WTC11 (cell line): ENCODE data around the gene AUH. TPM values are rescaled to one million over a fixed set of nuclear protein-coding genes. Genes with fewer than 3 reads are reported as not detected.

Source experiments
- ATAC-seq: fragments of 200-7000 bp; cut with Tn5 transposase; 2 replicates; pipeline ENCODE4 v1.10.0; 2021; ENCODE audit warnings: mild to moderate bottlenecking, moderate library complexity
- CTCF ChIA-PET: fragments of 300-600 bp; sonication (Branson Sonifier 250); formaldehyde crosslinking; loops from one replicate; lab custom pipeline; 2021; ENCODE audit warnings: antibody characterized with exemption; lab: Charles Lee
- POLR2A ChIA-PET: fragments of 350-600 bp; sonication (Branson Sonifier 250); formaldehyde crosslinking; loops from one replicate; lab custom pipeline; 2021; ENCODE audit warnings: antibody characterized with exemption; lab: Charles Lee
- DNase-seq: peaks from one replicate; pipeline ENCODE4 v3.0.0; 2021; ENCODE audit warnings: low spot score
- H3K27ac Mint-ChIP-seq: 2 replicates; pipeline ENCODE4 v1.8.0; 2021; ENCODE audit warnings: mixed read lengths
- H3K27me3 Mint-ChIP-seq: 2 replicates; pipeline ENCODE4 v1.8.0; 2021; ENCODE audit warnings: low read depth, mild to moderate bottlenecking, moderate library complexity, mixed read lengths
- H3K36me3 Mint-ChIP-seq: 2 replicates; pipeline ENCODE4 v1.8.0; 2021; ENCODE audit warnings: mixed read lengths
- H3K4me1 Mint-ChIP-seq: 2 replicates; pipeline ENCODE4 v1.8.0; 2022; ENCODE audit warnings: mixed read lengths
- H3K4me3 Mint-ChIP-seq: 2 replicates; pipeline ENCODE4 v1.8.0; 2021; ENCODE audit warnings: mild to moderate bottlenecking, moderate library complexity, mixed read lengths
- H3K9me3 Mint-ChIP-seq: 2 replicates; pipeline ENCODE4 v1.8.0; 2021; ENCODE audit warnings: mixed read lengths
- AFF4 ChIP-seq: sonication (generic); formaldehyde crosslinking; IDR thresholded peaks from 2 replicates; pipeline ENCODE4 v1.8.1; 2023; ENCODE audit warnings: mild to moderate bottlenecking, missing genetic modification reagents, borderline replicate concordance
- ATF1 ChIP-seq: sonication (generic); formaldehyde crosslinking; IDR thresholded peaks from 2 replicates; pipeline ENCODE4 v1.8.1; 2023; ENCODE audit warnings: mild to moderate bottlenecking, moderate library complexity, missing genetic modification reagents
- CBFB ChIP-seq: sonication (generic); formaldehyde crosslinking; IDR thresholded peaks from 2 replicates; pipeline ENCODE4 v1.8.1; 2022; ENCODE audit warnings: mild to moderate bottlenecking, low read depth, missing genetic modification reagents
- CREB1 ChIP-seq: sonication (generic); formaldehyde crosslinking; IDR thresholded peaks from 2 replicates; pipeline ENCODE4 v1.8.0; 2023; ENCODE audit warnings: mild to moderate bottlenecking, missing genetic modification reagents
- ELF4 ChIP-seq: sonication (generic); formaldehyde crosslinking; IDR thresholded peaks from 2 replicates; pipeline ENCODE4 v1.8.1; 2022; ENCODE audit warnings: low read depth, mild to moderate bottlenecking, moderate library complexity, missing genetic modification reagents
- NFYB ChIP-seq: sonication (generic); formaldehyde crosslinking; conservative IDR thresholded peaks from 2 replicates; pipeline ENCODE4 v1.8.0; 2022; ENCODE audit warnings: low read depth, missing genetic modification reagents
- PRRX2 ChIP-seq: fragments of 250-450 bp; sonication (Bioruptor Pico); IDR thresholded peaks from 2 replicates; pipeline ENCODE4 v1.8.0; 2021; ENCODE audit warnings: mild to moderate bottlenecking
- RELA ChIP-seq: sonication (generic); formaldehyde crosslinking; IDR thresholded peaks from 2 replicates; pipeline ENCODE4 v1.8.1; 2022; ENCODE audit warnings: missing genetic modification reagents, mild to moderate bottlenecking, borderline replicate concordance
- ZNF416 ChIP-seq: fragments of 250-450 bp; sonication (Bioruptor Pico); IDR thresholded peaks from 2 replicates; pipeline ENCODE4 v1.9.0; 2021; ENCODE audit warnings: mild to moderate bottlenecking, inconsistent platforms
- ZNF671 ChIP-seq: fragments of 250-450 bp; sonication (Bioruptor Pico); IDR thresholded peaks from 2 replicates; pipeline ENCODE4 v1.8.0; 2021; ENCODE audit warnings: mild to moderate bottlenecking
- total RNA-seq: library from RNA; stranded (reverse); gene quantifications from 3 replicates; pipeline ENCODE4 v1.2.3, GENCODE V29; 2021
- TF ChIP-seq, protein P1 (sequence below): sonication (generic); formaldehyde crosslinking; IDR thresholded peaks from 2 replicates; pipeline ENCODE4 v1.8.0; 2023; ENCODE audit warnings: missing genetic modification reagents, mild to moderate bottlenecking, borderline replicate concordance
- TF ChIP-seq, protein P2 (sequence below): fragments of 200-600 bp; IDR thresholded peaks from 2 replicates; pipeline ENCODE4 v1.8.0; 2022; ENCODE audit warnings: antibody characterized with exemption
- TF ChIP-seq, protein P3 (sequence below): sonication (generic); formaldehyde crosslinking; IDR thresholded peaks from 2 replicates; pipeline ENCODE4 v1.8.0; 2022; ENCODE audit warnings: mild to moderate bottlenecking, missing genetic modification reagents
- TF ChIP-seq, protein P4 (sequence below): fragments of 250-450 bp; sonication (Bioruptor Pico); conservative IDR thresholded peaks from 2 replicates; pipeline ENCODE4 v1.9.0; 2021; ENCODE audit warnings: mild to moderate bottlenecking
- TF ChIP-seq, protein P5 (sequence below): sonication (generic); formaldehyde crosslinking; IDR thresholded peaks from 2 replicates; pipeline ENCODE4 v1.8.1; 2022; ENCODE audit warnings: mild to moderate bottlenecking, moderate library complexity, missing genetic modification reagents

Gene AUH
- total RNA-seq, 1 experiment from 2014 or later = 30.4 TPM

DNA sequence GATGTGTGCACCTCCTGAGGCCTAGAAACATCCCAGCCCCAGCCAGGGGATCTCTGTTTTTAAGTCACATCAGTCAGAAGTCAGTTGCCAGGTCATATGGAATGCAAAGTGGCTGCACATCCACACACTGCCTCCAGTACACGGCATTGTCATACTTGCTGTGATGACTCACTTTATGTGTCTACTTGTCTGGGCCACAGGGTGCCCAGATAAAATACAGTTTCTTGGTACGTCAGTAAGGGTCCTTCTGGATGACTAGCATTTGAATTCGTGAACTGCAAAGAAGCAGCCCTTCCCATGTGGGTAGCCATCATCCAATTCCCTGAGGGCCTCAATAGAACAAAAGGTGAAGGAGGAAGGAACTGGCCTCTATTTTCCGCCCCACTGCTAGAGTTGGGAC, 27.7 kb downstream of the AUH start:
- Mint-ChIP-seq H3K36me3 (peaks cover 35% of the 10 kb centered on the region), H3K4me3 (no peak overlapping the region), H3K9me3 (peaks cover 10% of the 10 kb centered on the region), H3K27ac (no peak overlapping the region), H3K4me1 (no peaks in the 10 kb centered on the region; the same call in 1 of the 2 replicates), H3K27me3 (no peaks in the 10 kb centered on the region)
- DNase-seq = no peak
- ChIA-PET CTCF (no interaction called here), POLR2A (no interaction called here)
- TF ChIP-seq, protein P1, sequence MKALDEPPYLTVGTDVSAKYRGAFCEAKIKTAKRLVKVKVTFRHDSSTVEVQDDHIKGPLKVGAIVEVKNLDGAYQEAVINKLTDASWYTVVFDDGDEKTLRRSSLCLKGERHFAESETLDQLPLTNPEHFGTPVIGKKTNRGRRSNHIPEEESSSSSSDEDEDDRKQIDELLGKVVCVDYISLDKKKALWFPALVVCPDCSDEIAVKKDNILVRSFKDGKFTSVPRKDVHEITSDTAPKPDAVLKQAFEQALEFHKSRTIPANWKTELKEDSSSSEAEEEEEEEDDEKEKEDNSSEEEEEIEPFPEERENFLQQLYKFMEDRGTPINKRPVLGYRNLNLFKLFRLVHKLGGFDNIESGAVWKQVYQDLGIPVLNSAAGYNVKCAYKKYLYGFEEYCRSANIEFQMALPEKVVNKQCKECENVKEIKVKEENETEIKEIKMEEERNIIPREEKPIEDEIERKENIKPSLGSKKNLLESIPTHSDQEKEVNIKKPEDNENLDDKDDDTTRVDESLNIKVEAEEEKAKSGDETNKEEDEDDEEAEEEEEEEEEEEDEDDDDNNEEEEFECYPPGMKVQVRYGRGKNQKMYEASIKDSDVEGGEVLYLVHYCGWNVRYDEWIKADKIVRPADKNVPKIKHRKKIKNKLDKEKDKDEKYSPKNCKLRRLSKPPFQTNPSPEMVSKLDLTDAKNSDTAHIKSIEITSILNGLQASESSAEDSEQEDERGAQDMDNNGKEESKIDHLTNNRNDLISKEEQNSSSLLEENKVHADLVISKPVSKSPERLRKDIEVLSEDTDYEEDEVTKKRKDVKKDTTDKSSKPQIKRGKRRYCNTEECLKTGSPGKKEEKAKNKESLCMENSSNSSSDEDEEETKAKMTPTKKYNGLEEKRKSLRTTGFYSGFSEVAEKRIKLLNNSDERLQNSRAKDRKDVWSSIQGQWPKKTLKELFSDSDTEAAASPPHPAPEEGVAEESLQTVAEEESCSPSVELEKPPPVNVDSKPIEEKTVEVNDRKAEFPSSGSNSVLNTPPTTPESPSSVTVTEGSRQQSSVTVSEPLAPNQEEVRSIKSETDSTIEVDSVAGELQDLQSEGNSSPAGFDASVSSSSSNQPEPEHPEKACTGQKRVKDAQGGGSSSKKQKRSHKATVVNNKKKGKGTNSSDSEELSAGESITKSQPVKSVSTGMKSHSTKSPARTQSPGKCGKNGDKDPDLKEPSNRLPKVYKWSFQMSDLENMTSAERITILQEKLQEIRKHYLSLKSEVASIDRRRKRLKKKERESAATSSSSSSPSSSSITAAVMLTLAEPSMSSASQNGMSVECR (CRISPR knock-in tag) = no peak
- TF ChIP-seq NFYB (CRISPR knock-in tag) (no peak), ELF4 (no peak), PRRX2 (CRISPR knock-in tag) (no peak), ZNF671 (no peak), RELA (CRISPR knock-in tag) (no peak), ATF1 (CRISPR knock-in tag) (no peak), CBFB (no peak), AFF4 (CRISPR knock-in tag) (no peak), CREB1 (CRISPR knock-in tag) (no peak), ZNF416 (no peak)
- TF ChIP-seq, protein P2, sequence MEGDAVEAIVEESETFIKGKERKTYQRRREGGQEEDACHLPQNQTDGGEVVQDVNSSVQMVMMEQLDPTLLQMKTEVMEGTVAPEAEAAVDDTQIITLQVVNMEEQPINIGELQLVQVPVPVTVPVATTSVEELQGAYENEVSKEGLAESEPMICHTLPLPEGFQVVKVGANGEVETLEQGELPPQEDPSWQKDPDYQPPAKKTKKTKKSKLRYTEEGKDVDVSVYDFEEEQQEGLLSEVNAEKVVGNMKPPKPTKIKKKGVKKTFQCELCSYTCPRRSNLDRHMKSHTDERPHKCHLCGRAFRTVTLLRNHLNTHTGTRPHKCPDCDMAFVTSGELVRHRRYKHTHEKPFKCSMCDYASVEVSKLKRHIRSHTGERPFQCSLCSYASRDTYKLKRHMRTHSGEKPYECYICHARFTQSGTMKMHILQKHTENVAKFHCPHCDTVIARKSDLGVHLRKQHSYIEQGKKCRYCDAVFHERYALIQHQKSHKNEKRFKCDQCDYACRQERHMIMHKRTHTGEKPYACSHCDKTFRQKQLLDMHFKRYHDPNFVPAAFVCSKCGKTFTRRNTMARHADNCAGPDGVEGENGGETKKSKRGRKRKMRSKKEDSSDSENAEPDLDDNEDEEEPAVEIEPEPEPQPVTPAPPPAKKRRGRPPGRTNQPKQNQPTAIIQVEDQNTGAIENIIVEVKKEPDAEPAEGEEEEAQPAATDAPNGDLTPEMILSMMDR = no peak
- TF ChIP-seq, protein P3, sequence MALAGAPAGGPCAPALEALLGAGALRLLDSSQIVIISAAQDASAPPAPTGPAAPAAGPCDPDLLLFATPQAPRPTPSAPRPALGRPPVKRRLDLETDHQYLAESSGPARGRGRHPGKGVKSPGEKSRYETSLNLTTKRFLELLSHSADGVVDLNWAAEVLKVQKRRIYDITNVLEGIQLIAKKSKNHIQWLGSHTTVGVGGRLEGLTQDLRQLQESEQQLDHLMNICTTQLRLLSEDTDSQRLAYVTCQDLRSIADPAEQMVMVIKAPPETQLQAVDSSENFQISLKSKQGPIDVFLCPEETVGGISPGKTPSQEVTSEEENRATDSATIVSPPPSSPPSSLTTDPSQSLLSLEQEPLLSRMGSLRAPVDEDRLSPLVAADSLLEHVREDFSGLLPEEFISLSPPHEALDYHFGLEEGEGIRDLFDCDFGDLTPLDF (CRISPR knock-in tag) = no peak
- TF ChIP-seq, protein P4, sequence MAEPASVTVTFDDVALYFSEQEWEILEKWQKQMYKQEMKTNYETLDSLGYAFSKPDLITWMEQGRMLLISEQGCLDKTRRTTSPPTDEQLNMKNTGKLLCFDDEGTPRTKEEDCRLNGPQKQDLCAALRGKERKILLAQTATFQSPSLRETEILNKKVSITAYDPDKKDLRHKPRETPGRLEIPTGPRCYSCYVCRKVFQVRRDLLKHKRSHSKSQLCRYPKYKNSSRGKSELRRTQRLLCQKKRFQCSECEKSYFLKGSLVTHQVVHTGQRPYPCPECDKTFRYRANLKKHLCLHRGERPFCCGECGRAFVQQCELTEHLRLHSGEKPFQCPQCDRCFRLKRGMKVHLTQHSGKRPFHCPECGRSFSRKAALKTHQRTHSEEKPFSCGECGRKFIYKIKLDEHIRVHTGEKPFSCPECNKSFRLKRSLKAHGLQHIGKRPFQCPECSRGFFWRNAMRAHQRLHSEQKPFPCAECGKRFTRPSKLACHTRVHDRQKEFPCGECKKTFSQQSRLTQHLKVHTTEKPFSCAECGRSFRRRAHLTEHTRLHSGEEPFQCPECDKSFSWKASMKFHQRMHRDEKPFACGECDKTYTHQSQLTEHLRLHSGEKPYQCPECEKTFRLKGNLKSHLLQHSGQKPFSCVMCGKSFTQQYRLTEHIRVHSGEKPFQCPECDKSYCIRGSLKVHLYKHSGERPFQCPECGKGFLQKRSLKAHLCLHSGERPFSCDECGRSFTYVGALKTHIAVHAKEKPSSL = no peak
- TF ChIP-seq, protein P5, sequence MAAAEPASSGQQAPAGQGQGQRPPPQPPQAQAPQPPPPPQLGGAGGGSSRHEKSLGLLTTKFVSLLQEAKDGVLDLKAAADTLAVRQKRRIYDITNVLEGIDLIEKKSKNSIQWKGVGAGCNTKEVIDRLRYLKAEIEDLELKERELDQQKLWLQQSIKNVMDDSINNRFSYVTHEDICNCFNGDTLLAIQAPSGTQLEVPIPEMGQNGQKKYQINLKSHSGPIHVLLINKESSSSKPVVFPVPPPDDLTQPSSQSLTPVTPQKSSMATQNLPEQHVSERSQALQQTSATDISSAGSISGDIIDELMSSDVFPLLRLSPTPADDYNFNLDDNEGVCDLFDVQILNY (CRISPR knock-in tag) = no peak
- ATAC-seq = no peak
